DOHH2 (cell line): ENCODE measurements around the gene SYNGR1.

Experiments
- EZH2phosphoT487 ChIP-seq: fragments of 200-600 bp; sonication (generic); IDR thresholded peaks from 2 replicates; pipeline ENCODE4 v1.6.1; 2017; ENCODE audit warnings: borderline replicate concordance, mild to moderate bottlenecking, antibody characterized with exemption, low read length, moderate library complexity, mixed read lengths
- TF ChIP-seq, protein P1 (sequence below): fragments of 200-600 bp; sonication (generic); IDR thresholded peaks from one replicate; pipeline ENCODE4 v1.5.1; 2014; ENCODE audit warnings: antibody characterized with exemption, mild to moderate bottlenecking, low read depth, low read length; ENCODE audit not compliant: poor library complexity, severe bottlenecking

DNA sequence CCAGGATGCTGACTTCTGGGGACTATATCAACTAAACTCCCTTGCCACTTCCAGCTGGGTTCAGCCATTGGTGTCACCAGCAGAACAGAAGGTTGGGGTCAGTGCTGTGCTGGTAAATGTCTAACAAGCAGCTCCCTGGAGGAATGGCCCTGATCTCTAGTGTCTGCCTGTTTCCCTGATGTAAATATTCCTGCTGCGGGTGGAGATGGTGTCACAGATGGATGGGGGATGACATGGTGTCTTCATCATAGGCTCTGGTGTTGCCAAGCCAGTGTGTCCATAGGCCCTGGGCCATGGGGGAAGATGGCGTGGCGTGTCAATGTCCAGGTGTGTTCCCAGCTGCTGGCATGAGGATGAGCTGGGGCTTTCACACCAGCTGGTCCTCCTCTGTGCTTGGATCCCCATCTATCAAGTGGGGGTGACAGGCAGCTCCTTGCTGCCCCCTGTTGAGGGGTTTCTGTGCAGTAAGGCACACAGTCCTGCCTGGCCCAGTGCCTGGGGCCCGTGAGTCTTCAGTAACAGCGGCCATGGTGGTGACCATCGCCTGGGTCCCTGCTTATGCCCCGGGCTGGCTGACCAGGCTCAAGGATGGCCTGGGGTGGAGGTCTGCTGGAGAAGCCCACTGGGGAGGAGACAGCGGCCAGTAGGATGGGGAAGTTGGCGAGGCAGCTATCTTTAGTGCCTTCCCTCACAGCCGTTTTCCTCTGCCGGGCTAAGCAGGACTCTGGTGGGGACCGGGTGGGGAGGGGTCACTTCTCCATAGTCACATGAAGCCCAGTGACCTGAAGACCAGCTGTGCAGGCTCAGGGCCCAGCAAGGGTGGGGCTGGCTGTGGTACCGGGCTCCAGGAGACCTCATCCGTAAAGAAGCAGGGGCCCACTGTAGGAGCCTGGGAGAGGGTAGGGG lies 43.1 kb upstream of the SYNGR1 start:
- TF ChIP-seq, protein P1, sequence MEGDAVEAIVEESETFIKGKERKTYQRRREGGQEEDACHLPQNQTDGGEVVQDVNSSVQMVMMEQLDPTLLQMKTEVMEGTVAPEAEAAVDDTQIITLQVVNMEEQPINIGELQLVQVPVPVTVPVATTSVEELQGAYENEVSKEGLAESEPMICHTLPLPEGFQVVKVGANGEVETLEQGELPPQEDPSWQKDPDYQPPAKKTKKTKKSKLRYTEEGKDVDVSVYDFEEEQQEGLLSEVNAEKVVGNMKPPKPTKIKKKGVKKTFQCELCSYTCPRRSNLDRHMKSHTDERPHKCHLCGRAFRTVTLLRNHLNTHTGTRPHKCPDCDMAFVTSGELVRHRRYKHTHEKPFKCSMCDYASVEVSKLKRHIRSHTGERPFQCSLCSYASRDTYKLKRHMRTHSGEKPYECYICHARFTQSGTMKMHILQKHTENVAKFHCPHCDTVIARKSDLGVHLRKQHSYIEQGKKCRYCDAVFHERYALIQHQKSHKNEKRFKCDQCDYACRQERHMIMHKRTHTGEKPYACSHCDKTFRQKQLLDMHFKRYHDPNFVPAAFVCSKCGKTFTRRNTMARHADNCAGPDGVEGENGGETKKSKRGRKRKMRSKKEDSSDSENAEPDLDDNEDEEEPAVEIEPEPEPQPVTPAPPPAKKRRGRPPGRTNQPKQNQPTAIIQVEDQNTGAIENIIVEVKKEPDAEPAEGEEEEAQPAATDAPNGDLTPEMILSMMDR, result peak; percentile 81
- no peak for TF ChIP-seq EZH2phosphoT487
